ENCODE measurements around the gene CPNE8.

CPNE8 gene

DNA sequence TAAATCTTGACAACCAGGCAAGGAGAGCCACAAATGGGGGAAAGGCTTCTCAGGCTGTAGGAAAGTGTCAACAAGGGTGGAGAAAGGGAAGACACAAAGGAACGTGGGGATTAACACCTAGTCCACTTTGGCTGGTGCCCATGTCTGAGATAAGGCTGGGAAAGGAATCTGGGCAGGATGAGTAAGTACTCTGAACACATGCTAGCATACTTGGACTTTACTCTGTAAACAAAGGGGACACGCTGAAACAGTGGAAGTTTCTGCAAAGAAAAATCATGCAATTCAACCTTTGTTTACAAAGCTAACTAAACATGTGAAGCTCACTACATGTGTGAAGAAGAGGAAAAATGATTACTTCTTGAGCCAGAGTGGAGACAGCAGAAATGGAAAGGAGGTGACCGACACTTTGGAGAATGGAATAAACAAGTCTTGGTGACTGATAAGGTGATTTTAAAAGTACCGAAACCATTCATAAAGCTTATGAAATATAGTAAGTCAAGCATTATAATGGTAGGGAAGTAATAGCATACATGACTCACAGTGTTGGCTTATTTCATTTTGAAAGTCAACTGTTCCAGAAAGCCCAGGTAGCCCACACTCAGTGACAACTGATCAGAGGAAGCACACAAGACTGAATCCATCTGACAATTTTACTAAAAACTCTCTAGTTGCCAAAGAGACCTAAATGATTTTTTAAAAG is 13.2 kb downstream of the CPNE8 start:
- DNase-seq (ENCODE audit: low read depth), result no peak
- H3K4me3 ChIP-seq (ENCODE audit: low read depth, low read length), result no peak overlapping the region
- no peak for TF ChIP-seq MYC (IDR thresholded peaks at IDR 0.05; ENCODE audit: low read depth, low read length)
- TF ChIP-seq, protein P1, sequence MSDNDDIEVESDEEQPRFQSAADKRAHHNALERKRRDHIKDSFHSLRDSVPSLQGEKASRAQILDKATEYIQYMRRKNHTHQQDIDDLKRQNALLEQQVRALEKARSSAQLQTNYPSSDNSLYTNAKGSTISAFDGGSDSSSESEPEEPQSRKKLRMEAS (IDR thresholded peaks at IDR 0.05; ENCODE audit: low read depth, low read length), result no peak
- TF ChIP-seq, protein P2, sequence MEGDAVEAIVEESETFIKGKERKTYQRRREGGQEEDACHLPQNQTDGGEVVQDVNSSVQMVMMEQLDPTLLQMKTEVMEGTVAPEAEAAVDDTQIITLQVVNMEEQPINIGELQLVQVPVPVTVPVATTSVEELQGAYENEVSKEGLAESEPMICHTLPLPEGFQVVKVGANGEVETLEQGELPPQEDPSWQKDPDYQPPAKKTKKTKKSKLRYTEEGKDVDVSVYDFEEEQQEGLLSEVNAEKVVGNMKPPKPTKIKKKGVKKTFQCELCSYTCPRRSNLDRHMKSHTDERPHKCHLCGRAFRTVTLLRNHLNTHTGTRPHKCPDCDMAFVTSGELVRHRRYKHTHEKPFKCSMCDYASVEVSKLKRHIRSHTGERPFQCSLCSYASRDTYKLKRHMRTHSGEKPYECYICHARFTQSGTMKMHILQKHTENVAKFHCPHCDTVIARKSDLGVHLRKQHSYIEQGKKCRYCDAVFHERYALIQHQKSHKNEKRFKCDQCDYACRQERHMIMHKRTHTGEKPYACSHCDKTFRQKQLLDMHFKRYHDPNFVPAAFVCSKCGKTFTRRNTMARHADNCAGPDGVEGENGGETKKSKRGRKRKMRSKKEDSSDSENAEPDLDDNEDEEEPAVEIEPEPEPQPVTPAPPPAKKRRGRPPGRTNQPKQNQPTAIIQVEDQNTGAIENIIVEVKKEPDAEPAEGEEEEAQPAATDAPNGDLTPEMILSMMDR (IDR thresholded peaks at IDR 0.05; ENCODE audit: low read depth, low read length), result no peak
- no peak for TF ChIP-seq POLR2A (IDR thresholded peaks at IDR 0.05; ENCODE audit: extremely low read depth, insufficient read length)

DNA sequence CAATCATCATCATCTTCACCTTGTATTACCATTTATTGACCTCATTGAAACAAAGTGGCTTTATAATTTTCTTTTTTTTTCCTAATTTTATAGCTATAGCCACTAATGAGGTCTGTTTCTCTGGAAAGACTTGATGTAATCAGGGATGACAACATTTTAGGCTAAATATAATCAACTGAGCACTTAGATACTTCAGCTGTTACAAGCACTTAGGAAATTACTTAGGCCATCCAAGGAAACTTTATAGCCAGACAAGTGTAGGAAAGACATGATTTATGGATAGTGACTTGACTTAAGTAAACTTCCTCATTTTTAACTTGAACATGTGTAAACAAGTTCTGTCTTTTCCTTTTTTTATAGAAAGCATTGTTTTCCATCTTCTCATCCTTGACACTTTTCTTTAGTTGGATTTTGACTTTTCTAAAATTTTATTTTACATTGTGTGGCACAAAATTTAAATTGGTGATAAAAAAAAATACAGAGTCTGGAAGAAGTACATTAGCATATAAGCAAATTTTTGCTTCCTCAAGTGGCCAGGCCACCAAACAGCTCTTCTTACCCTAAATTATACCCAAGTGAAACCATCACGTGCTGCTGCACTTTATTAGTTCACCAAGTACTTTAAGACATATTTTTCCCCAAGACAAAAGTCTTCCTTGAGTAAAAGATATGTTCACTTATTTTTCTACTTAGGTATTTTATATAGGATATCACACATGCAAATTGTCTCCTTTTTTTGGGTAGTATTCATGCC is 15.1 kb downstream of the CPNE8 start:
- no peak overlapping the region for H3K4me3 ChIP-seq (ENCODE audit: low read depth, low read length)
- DNase-seq (ENCODE audit: low read depth), result no peak
- no peak for TF ChIP-seq POLR2A (IDR thresholded peaks at IDR 0.05; ENCODE audit: extremely low read depth, insufficient read length)
- TF ChIP-seq MYC (IDR thresholded peaks at IDR 0.05; ENCODE audit: low read depth, low read length), result no peak
- TF ChIP-seq, protein P1 (IDR thresholded peaks at IDR 0.05; ENCODE audit: low read depth, low read length), result no peak
- TF ChIP-seq, protein P2 (IDR thresholded peaks at IDR 0.05; ENCODE audit: low read depth, low read length), result no peak

DNA sequence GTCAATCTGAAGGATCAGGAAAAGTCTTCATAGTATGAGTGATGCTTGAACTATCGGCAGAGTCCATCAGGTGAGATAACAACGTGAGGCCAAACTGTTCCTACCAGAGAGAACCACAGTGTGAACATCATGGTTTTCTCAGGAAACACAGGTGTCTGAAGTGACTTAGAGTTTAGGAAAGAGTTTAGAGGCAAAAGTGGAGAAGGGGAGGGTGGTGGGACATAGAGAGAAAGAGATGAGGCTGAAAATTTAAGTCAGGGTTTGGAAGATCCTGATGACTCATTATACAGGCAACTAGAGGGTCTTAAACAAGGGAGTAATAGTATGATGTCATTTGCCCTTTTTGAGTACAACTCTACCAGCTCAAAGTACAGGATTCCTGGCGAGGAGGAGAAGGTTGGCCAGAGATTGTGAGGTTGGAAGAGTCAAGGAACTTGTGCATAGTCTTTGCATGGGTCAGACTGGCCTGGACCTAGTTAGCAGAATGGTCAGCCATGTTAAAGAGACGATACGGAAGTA is 16.0 kb downstream of the CPNE8 start:
- H3K4me3 ChIP-seq (ENCODE audit: low read depth, low read length), result no peak overlapping the region
- no peak for DNase-seq (ENCODE audit: low read depth)
- no peak for TF ChIP-seq MYC (IDR thresholded peaks at IDR 0.05; ENCODE audit: low read depth, low read length)
- TF ChIP-seq, protein P1 (IDR thresholded peaks at IDR 0.05; ENCODE audit: low read depth, low read length), result no peak
- TF ChIP-seq, protein P2 (IDR thresholded peaks at IDR 0.05; ENCODE audit: low read depth, low read length), result no peak
- TF ChIP-seq POLR2A (IDR thresholded peaks at IDR 0.05; ENCODE audit: extremely low read depth, insufficient read length), result no peak

DNA sequence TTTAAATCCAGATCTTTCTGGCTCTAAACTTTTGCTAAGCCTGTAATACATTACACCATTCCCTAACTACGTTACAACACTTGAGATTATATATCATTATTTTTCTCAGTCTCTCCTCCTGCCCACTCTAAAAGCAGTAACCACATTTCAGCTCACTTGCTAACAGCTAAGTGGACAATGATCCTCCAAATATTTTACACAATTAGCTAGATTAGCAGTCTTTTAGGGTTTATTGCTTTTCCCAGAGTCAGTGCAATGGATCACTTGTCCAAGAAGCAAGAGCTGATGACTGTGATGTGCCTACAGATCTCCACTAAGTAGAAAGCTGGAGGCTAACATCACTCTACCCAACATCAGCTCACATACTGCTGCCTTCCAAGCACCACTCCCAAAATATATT is 17.6 kb downstream of the CPNE8 start:
- no peak for DNase-seq (ENCODE audit: low read depth)
- no peak overlapping the region for H3K4me3 ChIP-seq (ENCODE audit: low read depth, low read length)
- TF ChIP-seq MYC (IDR thresholded peaks at IDR 0.05; ENCODE audit: low read depth, low read length) (no peak), POLR2A (IDR thresholded peaks at IDR 0.05; ENCODE audit: extremely low read depth, insufficient read length) (no peak)
- TF ChIP-seq, protein P1 (IDR thresholded peaks at IDR 0.05; ENCODE audit: low read depth, low read length), result no peak
- TF ChIP-seq, protein P2 (IDR thresholded peaks at IDR 0.05; ENCODE audit: low read depth, low read length), result no peak

DNA sequence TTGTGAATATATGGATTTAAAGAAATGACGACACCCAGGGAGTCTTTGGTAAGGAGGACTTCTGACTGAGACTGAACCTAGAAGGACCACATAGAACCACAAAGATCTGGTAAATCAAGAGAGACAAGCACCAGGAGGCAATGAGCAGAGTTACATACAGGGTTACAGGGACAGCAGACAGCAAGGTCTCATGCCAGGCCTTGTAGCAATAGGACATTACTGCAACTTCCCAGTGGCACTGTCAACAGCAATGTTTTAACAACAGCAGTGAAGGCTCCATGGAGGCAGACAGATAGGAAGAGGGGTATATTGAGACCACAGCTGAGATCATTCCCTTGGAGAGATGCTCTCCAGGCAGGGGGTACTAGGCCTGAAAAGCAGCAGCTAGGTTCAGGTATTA is 18.5 kb downstream of the CPNE8 start:
- no peak overlapping the region for H3K4me3 ChIP-seq (ENCODE audit: low read depth, low read length)
- no peak for DNase-seq (ENCODE audit: low read depth)
- no peak for TF ChIP-seq MYC (IDR thresholded peaks at IDR 0.05; ENCODE audit: low read depth, low read length)
- no peak for TF ChIP-seq POLR2A (IDR thresholded peaks at IDR 0.05; ENCODE audit: extremely low read depth, insufficient read length)
- TF ChIP-seq, protein P2 (IDR thresholded peaks at IDR 0.05; ENCODE audit: low read depth, low read length), result no peak
- TF ChIP-seq, protein P1 (IDR thresholded peaks at IDR 0.05; ENCODE audit: low read depth, low read length), result no peak
